Vagina (tissue), 2 donors: Measurements from ENCODE around the gene SFXN2. TPM values are rescaled to one million over a fixed set of nuclear protein-coding genes. Genes with fewer than 3 reads are reported as not detected.
A peak's percentile ranks its signal among the peaks of the same experiment; 100 is the strongest.

Source experiments
- DNase-seq, 2 donors: peaks; one replicate each; pipeline ENCODE4 v3.0.0-alpha.2; 2017; ENCODE audit errors: extremely low spot score in 2 of 2
- H3K27ac ChIP-seq: fragments of 200-600 bp; sonication (generic); one replicate; pipeline ENCODE4 v1.5.1; 2019
- H3K27me3 ChIP-seq: fragments of 200-600 bp; sonication (generic); one replicate; pipeline ENCODE4 v1.5.1; 2019
- H3K36me3 ChIP-seq, 2 donors: fragments of 200-600 bp; sonication (generic); one replicate each; pipeline ENCODE4 v1.5.1; 2017 to 2019
- H3K4me1 ChIP-seq: fragments of 200-600 bp; sonication (generic); one replicate; pipeline ENCODE4 v1.5.1; 2019
- H3K4me3 ChIP-seq, 2 donors: fragments of 200-600 bp; sonication (generic); 1 replicate in 1 of 2; 2 replicates in 1 of 2; pipeline ENCODE4 v1.5.1; 2016 to 2019
- H3K9me3 ChIP-seq: fragments of 200-600 bp; sonication (generic); one replicate; pipeline ENCODE4 v1.5.1; 2019
- CTCF ChIP-seq, 3 experiments: fragments of 450-650 bp in 2 of 3; fragments of 200-600 bp in 1 of 3; sonication (generic) in 1 of 3; IDR thresholded peaks; one replicate each; pipeline ENCODE4 v1.5.1; 2017 to 2019; ENCODE audit warnings: antibody characterized with exemption in 3 of 3, mild to moderate bottlenecking in 2 of 3, moderate library complexity in 2 of 3
- POLR2A ChIP-seq, 2 donors: fragments of 450-650 bp; IDR thresholded peaks; one replicate each; pipeline ENCODE4 v1.6.1; 2017; ENCODE audit warnings: antibody characterized with exemption in 2 of 2, mild to moderate bottlenecking in 2 of 2, moderate library complexity in 2 of 2
- POLR2AphosphoS5 ChIP-seq, 2 donors: sonication (generic); formaldehyde crosslinking; IDR thresholded peaks; one replicate each; pipeline ENCODE4 v1.9.0; 2017; ENCODE audit warnings: antibody characterized with exemption in 2 of 2, mild to moderate bottlenecking in 2 of 2, low read depth in 1 of 2; ENCODE audit not compliant: insufficient read depth in 1 of 2
- intact Hi-C: fragments of 100-400 bp; cut with DNase I; formaldehyde crosslinking; loops from one replicate; pipeline ENCODE4 v1.15.1; 2023
- total RNA-seq: library from RNA; depleted of rRNA; stranded (reverse); fragments of >200 nt; gene quantifications from one replicate; pipeline ENCODE4 v1.2.3, GENCODE V29; 2016

The SFXN2 gene
- total RNA-seq, 1 donor from 2014 or later: 6.4 TPM

- H3K4me3 ChIP-seq: no peak overlapping the region
- H3K27me3 ChIP-seq: no peaks in the 10 kb centered on the region
- H3K4me1 ChIP-seq: peaks cover 51% of the 10 kb centered on the region
- intact Hi-C loops: no loop called here
- no peaks in the 10 kb centered on the region for H3K9me3 ChIP-seq
- TF ChIP-seq POLR2AphosphoS5 (IDR thresholded peaks at IDR 0.05; ENCODE audit: insufficient read depth in 1 of 2, low read depth in 1 of 2) (peak; percentile 11 to 22), CTCF (IDR thresholded peaks at IDR 0.05) (no peak)
- no peaks in the 10 kb centered on the region for H3K36me3 ChIP-seq
- no peak for DNase-seq
- peak overlapping the region; percentile 78 for H3K27ac ChIP-seq
These were observed 38.0 kb downstream of the SFXN2 start for GRCh38 chr10:102752266-102752930.

GRCh38 chr10:102752934-102753664 lies 38.7 kb downstream of the SFXN2 start:
- Histone ChIP-seq H3K9me3 (no peaks in the 10 kb centered on the region), H3K27ac (peak overlapping the region; percentile 78), H3K4me1 (peaks cover 51% of the 10 kb centered on the region), H3K36me3 (no peaks in the 10 kb centered on the region), H3K27me3 (no peaks in the 10 kb centered on the region), H3K4me3 (no peak overlapping the region)
- intact Hi-C loops: no loop called here
- TF ChIP-seq POLR2AphosphoS5 (IDR thresholded peaks at IDR 0.05; ENCODE audit: insufficient read depth in 1 of 2, low read depth in 1 of 2) (no peak), CTCF (IDR thresholded peaks at IDR 0.05) (peak in 2 of 3 experiments; percentile 35 to 55)
- DNase-seq: no peak

- intact Hi-C loops: no loop called here
- peaks cover 49% of the 10 kb centered on the region for H3K4me1 ChIP-seq
These were observed 39.3 kb downstream of the SFXN2 start for GRCh38 chr10:102753718-102754117.

GRCh38 chr10:102757323-102757722 lies 42.9 kb downstream of the SFXN2 start:
- no peak overlapping the region for H3K4me3 ChIP-seq
- H3K27me3 ChIP-seq: no peaks in the 10 kb centered on the region
- no peak for DNase-seq
- intact Hi-C loops: no loop called here
- H3K36me3 ChIP-seq: no peaks in the 10 kb centered on the region
- TF ChIP-seq CTCF (IDR thresholded peaks at IDR 0.05) (no peak), POLR2A (IDR thresholded peaks at IDR 0.05) (no peak), POLR2AphosphoS5 (IDR thresholded peaks at IDR 0.05; ENCODE audit: insufficient read depth in 1 of 2, low read depth in 1 of 2) (no peak)
- peaks cover 61% of the 10 kb centered on the region for H3K4me1 ChIP-seq
- H3K9me3 ChIP-seq: no peaks in the 10 kb centered on the region
- H3K27ac ChIP-seq: peak overlapping the region; percentile 78

More at GRCh38 chr10:102753718-102754117, 39.3 kb downstream of the SFXN2 start:
- peak overlapping the region; percentile 78 for H3K27ac ChIP-seq
- no peak for TF ChIP-seq POLR2AphosphoS5 (IDR thresholded peaks at IDR 0.05; ENCODE audit: insufficient read depth in 1 of 2, low read depth in 1 of 2)
- TF ChIP-seq CTCF (IDR thresholded peaks at IDR 0.05): no peak
- TF ChIP-seq POLR2A (IDR thresholded peaks at IDR 0.05): no peak
- no peaks in the 10 kb centered on the region for H3K9me3 ChIP-seq
- no peaks in the 10 kb centered on the region for H3K36me3 ChIP-seq
- H3K4me3 ChIP-seq: no peak overlapping the region
- DNase-seq: no peak
- no peaks in the 10 kb centered on the region for H3K27me3 ChIP-seq
